ENCODE results near the gene PIAS2.

DNA sequence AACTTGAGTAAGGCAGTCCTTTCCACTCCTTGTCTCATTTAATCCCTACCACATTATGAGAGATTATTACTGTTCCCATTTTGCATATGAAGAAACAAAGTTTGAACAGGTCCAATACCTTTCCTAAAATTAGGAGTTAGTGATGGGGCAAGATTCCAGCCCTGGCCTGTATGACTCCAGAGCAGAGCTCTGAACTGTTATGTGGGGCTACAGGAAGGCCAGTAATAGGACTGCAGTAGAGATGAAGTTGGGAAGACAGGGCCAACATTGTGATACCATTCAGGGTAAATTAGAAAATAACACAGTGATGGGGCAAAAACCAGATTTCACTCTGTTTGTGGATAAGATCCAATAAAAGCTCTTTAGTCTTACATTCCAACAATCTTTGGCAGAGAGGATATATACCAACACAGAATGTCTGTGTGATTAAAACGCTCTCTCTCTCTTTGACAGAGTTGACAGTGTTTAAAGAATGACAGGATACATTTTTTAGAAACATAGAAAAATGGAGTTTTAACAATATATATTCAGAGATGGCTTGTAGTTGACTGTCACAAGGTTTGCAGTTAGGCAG, 22.8 kb upstream of the PIAS2 start:
- TF ChIP-seq, protein P1, sequence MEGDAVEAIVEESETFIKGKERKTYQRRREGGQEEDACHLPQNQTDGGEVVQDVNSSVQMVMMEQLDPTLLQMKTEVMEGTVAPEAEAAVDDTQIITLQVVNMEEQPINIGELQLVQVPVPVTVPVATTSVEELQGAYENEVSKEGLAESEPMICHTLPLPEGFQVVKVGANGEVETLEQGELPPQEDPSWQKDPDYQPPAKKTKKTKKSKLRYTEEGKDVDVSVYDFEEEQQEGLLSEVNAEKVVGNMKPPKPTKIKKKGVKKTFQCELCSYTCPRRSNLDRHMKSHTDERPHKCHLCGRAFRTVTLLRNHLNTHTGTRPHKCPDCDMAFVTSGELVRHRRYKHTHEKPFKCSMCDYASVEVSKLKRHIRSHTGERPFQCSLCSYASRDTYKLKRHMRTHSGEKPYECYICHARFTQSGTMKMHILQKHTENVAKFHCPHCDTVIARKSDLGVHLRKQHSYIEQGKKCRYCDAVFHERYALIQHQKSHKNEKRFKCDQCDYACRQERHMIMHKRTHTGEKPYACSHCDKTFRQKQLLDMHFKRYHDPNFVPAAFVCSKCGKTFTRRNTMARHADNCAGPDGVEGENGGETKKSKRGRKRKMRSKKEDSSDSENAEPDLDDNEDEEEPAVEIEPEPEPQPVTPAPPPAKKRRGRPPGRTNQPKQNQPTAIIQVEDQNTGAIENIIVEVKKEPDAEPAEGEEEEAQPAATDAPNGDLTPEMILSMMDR (IDR thresholded peaks at IDR 0.05): no peak
- TF ChIP-seq POLR2A (IDR thresholded peaks at IDR 0.05) (no peak), EP300 (IDR thresholded peaks at IDR 0.05) (no peak), POLR2AphosphoS5 (IDR thresholded peaks at IDR 0.05) (no peak)

All from suprapubic skin (tissue), 4 donors.